ENCODE results near the gene CDADC1. TPM values are rescaled to one million over a fixed set of nuclear protein-coding genes. Genes with fewer than 3 reads are reported as not detected.
A peak's percentile ranks its signal among the peaks of the same experiment; 100 is the strongest.

The CDADC1 gene
- total RNA-seq, 3 donors from 2014 or later, result 7.3 to 8.5 (median 8.2) TPM

DNA sequence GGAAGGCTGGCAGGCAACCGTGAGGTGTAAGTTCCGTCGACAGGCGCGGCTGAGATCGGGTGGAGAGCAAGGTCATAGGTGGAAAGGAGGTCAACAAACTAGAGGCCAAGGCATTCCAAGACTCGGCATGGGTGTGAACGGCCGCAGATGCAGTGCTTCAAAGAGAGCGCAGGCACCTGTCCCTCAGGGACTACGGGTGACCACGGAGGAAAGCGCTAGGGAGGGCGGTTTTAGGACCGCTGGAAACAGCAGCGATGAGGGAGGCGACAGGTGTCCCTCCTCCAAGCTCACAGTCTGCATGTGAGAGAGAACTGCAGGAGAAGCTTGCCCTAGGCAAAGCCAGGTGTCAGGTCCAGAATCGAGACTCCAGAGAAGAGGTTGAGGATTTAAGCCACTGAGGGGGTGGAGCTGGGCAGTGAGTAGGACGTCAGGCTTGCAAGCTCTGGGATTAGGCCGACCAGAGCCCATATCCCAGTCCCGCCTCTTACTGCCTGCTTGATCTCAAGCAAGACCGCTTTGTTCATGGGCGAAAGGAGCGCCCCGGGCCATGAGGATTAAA lies 29.2 kb upstream of the CDADC1 start:
- Histone ChIP-seq H3K27me3 (peaks cover 0 to 47% of the 10 kb centered on the region in 2 donors), H3K36me3 (no peaks in the 10 kb centered on the region), H3K9me3 (no peaks in the 10 kb centered on the region), H3K4me1 (no peaks in the 10 kb centered on the region), H3K27ac (no peak overlapping the region), H3K4me3 (no peak overlapping the region)
- no peak for DNase-seq (ENCODE audit: low spot score in 2 of 2)
- TF ChIP-seq POLR2AphosphoS5 (IDR thresholded peaks at IDR 0.05) (no peak), POLR2A (IDR thresholded peaks at IDR 0.05) (no peak)
- TF ChIP-seq, protein P1, sequence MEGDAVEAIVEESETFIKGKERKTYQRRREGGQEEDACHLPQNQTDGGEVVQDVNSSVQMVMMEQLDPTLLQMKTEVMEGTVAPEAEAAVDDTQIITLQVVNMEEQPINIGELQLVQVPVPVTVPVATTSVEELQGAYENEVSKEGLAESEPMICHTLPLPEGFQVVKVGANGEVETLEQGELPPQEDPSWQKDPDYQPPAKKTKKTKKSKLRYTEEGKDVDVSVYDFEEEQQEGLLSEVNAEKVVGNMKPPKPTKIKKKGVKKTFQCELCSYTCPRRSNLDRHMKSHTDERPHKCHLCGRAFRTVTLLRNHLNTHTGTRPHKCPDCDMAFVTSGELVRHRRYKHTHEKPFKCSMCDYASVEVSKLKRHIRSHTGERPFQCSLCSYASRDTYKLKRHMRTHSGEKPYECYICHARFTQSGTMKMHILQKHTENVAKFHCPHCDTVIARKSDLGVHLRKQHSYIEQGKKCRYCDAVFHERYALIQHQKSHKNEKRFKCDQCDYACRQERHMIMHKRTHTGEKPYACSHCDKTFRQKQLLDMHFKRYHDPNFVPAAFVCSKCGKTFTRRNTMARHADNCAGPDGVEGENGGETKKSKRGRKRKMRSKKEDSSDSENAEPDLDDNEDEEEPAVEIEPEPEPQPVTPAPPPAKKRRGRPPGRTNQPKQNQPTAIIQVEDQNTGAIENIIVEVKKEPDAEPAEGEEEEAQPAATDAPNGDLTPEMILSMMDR (IDR thresholded peaks at IDR 0.05), result no peak
- intact Hi-C loops (cut with DNase I; ENCODE audit: low total_unique reads), result no loop called here

DNA sequence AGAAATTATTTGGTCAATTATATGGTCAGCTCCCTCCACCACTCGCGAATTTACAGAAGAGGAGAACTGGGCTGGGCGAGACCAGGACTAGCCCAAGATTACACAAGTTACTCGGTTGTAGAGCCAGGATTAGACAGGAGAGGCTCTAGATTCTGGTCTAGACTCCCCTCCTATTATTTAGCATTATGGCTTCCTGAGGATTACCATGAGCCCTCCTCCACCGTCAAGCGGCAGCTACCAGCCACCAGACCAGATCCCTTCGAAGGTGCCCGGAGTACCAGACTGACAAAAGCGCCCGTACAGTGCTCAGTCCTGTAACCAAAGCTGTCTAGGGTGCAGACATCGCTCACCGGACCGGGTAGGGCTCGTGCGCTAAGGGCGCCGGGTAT lies 28.1 kb upstream of the CDADC1 start:
- Histone ChIP-seq H3K4me3 (peak overlapping the region; percentile 29 to 77 (median 49)), H3K27ac (no peak overlapping the region), H3K36me3 (no peaks in the 10 kb centered on the region), H3K27me3 (peaks cover 0 to 47% of the 10 kb centered on the region in 2 donors), H3K4me1 (no peaks in the 10 kb centered on the region), H3K9me3 (no peaks in the 10 kb centered on the region)
- intact Hi-C loops (cut with DNase I; ENCODE audit: low total_unique reads), result no loop called here
- DNase-seq (ENCODE audit: low spot score in 2 of 2), result no peak
- TF ChIP-seq POLR2AphosphoS5 (IDR thresholded peaks at IDR 0.05) (no peak), POLR2A (IDR thresholded peaks at IDR 0.05) (no peak)
- TF ChIP-seq, protein P1 (IDR thresholded peaks at IDR 0.05), result no peak

DNA sequence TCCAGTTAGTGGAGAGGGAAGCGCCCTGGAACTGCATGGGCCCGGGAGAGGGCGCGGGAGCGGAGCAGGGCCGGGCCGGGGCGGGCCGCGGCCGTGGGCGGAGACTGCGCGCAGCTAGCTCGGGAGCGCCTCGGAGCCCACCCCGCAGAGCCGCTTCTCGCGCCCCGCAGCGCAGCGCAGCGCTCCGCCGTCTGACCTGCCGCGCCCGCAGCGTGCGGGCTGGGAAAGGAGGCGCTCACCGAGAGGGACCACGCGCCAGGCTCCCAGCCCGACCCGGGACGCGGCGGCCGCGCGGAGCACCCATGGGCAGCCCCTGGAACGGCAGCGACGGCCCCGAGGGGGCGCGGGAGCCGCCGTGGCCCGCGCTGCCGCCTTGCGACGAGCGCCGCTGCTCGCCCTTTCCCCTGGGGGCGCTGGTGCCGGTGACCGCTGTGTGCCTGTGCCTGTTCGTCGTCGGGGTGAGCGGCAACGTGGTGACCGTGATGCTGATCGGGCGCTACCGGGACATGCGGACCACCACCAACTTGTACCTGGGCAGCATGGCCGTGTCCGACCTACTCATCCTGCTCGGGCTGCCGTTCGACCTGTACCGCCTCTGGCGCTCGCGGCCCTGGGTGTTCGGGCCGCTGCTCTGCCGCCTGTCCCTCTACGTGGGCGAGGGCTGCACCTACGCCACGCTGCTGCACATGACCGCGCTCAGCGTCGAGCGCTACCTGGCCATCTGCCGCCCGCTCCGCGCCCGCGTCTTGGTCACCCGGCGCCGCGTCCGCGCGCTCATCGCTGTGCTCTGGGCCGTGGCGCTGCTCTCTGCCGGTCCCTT lies 27.5 kb upstream of the CDADC1 start, which contains the start of gene MLNR:
TSS of gene MLNR (plus strand) at position 303 of the 820 bp plus-strand sequence. CDS start at position 303, 0 bp downstream.
- Histone ChIP-seq H3K36me3 (no peaks in the 10 kb centered on the region), H3K4me3 (peak within 1 kb of the TSS; percentile 29 to 77 (median 49)), H3K27me3 (peaks cover 0 to 47% of the 10 kb centered on the region in 2 donors), H3K27ac (no peak within 1 kb of the TSS), H3K4me1 (no peaks in the 10 kb centered on the region), H3K9me3 (no peaks in the 10 kb centered on the region)
- no peak for DNase-seq (ENCODE audit: low spot score in 2 of 2)
- intact Hi-C loops (cut with DNase I; ENCODE audit: low total_unique reads), result no loop called here
- TF ChIP-seq POLR2A (IDR thresholded peaks at IDR 0.05) (no peak), POLR2AphosphoS5 (IDR thresholded peaks at IDR 0.05) (no peak)
- TF ChIP-seq, protein P1 (IDR thresholded peaks at IDR 0.05), result peak in 1 of 3 donors; percentile 11

- no peak for TF ChIP-seq POLR2AphosphoS5 (IDR thresholded peaks at IDR 0.05)
- no peak for TF ChIP-seq POLR2A (IDR thresholded peaks at IDR 0.05)
- TF ChIP-seq, protein P1 (IDR thresholded peaks at IDR 0.05), result no peak
- Histone ChIP-seq H3K27ac (no peak overlapping the region), H3K27me3 (peaks cover 0 to 47% of the 10 kb centered on the region in 2 donors), H3K4me3 (peak overlapping the region; percentile 29 to 77 (median 49)), H3K9me3 (no peaks in the 10 kb centered on the region), H3K36me3 (no peaks in the 10 kb centered on the region), H3K4me1 (no peaks in the 10 kb centered on the region)
- no peak for DNase-seq (ENCODE audit: low spot score in 2 of 2)
- intact Hi-C loops (cut with DNase I; ENCODE audit: low total_unique reads), result no loop called here
These were observed 26.7 kb upstream of the CDADC1 start for GRCh38 chr13:49220856-49221589.
